AG08395 (cell line): ENCODE results near the gene ESAM.
A peak's percentile ranks its signal among the peaks of the same experiment; 100 is the strongest.

Experiments used
- DNase-seq: peaks from one replicate; pipeline ENCODE4 v3.0.0; 2012; ENCODE audit warnings: mixed read lengths, low spot score

The ESAM gene

DNA sequence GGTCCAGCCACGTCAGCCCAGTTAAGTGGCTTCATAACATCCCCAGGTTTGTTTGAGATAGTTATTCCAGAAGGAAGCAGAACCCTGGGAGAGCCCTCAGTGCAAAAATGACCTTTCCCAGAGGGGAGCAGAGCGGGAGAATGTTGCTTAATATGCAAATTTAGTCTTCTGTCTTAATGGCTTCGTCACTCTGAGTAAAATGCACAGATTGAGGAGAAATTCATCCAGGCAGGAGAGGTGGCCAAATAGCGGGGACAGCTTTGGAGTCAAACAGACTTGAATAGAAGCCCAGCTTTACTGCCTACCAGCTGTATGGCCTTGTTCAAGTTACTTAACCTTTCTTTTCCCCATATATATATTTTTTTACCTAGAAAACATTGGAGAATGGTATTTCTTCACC lies 34.6 kb downstream of the ESAM start:
- DNase-seq: no peak

GRCh38 chr11:124725719-124726105 lies 36.4 kb downstream of the ESAM start:
- DNase-seq: peak; percentile 34

GRCh38 chr11:124724979-124725718 lies 36.9 kb downstream of the ESAM start:
- DNase-seq: no peak

DNA sequence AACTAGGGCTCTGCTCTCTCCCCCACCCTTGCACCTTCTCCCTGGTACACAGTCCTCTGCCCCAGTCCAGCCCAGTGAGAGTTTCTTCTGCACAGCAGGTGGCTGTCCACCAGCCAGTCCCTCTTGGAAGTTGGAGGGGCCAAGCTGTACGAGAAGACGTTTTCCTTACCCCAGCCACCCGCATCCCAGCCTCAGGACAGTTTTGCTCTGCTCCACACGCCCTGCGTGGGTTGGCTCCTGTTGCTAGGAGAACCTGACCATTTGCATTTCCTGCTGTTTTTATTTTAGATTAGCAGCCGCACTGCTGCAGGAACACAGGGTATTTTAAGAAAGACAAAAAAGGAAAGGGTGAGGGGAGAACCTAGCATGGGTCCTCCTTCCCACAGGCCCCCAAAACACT lies 39.9 kb downstream of the ESAM start:
- no peak for DNase-seq

DNA sequence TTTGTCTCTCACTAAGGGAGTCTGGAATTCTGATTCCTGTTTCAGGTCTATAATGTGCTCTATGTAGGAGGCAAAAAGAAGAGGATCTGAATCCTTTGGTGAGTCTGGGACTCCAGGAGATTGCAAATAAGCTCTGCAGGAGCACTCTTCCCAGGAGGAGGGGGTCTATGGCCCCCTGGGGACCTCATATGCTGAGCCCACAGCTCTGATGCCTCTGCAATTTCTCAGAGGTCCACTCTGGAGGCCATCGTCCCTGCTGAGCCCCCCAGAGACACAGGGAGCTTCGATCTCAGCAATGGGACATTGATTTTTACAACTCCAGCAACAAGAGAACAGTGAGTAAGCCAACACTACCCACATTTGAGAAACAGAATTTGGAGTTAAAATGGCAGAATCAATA lies 42.6 kb downstream of the ESAM start:
- DNase-seq: no peak

GRCh38 chr11:124718801-124719200 lies 43.3 kb downstream of the ESAM start:
- DNase-seq: no peak

DNA sequence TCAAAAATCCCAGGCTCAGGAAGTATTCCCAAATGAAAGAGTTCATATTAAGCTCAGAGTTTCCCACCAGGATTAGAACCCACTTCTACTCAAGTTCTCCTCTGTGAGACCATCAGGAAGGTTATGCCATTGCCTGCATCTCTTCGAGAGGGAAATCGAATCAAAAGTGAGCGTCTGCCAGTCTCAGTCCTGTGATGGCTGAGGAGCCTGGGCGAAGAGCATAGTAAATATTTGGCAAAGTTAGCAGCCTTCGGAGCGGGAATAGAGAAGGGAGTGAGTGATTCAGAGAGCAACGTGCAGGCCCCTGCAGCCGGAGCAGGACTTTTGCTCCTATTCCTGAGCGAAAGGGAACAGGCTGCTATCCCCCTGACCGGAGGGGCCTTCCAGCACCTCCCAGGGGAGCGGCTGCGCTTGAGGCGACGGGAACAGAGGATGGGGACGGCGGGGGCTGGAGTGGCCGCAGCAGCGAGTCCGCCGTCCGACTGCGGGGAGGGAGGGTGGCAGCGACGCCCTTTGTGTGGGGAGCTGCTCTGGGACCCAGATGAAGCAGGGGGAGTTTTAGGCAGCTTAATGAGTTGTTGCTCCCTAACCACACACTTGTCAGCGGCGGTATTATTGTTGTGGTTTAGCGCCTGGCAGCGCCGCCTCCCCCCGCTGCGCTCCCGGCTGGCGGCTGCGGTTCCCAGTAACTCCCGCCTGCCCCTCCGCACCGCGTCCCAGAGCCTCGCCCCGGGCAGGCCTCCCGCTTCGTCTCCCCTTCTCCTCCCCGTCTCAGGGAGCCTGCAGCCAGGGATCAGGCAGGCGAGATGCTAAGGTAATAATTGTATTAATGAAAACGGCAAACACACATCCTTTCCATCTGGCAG lies 44.1 kb downstream of the ESAM start:
- peak; percentile 40 for DNase-seq

DNA sequence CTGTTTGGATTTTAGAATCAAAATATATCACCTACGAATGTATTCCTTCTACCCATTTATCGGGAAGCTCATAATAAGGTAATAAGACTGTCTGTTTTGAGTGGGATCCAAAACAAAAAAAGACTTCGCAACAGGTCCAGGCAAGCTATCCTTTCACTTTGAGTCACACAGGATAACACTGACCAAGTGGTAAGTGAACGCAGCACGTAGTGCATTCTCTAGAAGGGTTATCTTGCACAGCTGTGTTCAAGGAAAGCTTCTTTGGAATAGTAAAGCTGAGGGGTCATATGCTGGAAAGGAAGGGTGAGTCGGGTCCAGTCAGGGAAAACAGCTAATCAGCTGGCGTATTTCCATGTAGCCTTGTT lies 44.7 kb downstream of the ESAM start:
- no peak for DNase-seq

DNA sequence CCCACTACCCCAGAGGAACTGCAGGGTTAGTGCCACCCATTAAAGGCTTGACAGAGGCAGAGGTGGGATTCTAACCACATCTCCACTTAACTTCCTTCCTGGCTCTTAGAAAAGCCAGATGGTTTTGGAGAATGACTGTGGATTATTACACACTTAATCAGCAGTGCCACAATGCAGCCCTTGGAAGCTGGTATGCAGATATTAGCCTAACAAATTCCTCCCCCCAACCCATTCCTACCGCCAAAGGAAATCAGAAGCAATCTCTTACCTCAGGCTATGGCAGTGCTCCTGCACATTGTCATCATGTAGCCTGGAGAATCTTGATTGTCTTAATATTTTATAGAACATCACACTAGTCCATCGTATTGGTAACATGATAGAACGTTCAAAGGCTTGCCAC lies 45.5 kb downstream of the ESAM start:
- DNase-seq: no peak

- no peak for DNase-seq
Observed at GRCh38 chr11:124712392-124712791, 49.7 kb downstream of the ESAM start.

GRCh38 chr11:124707829-124708228 lies 54.3 kb downstream of the ESAM start:
- DNase-seq: no peak
